ENCODE results near the gene FOXJ2.

DNA sequence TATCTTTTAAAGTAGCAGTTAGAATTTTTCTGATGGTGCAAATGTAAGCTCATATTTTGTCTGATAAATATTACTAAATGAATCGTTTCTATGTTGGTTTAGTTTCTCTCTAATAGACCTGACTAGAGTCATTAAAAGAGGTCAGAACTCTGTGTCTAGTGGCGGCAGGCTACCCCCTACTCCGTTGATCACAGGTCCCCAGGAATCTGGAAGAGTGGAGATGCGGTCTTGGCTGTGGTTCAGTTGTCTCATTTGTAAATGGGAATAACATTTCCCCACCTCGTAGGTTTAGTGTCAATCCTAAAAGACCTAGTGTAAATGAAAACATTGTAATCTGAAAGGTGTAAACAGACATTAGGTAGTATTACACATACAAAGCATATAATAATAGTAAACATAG is 4.7 kb upstream of the FOXJ2 start:
- TF ChIP-seq EP300 (IDR thresholded peaks at IDR 0.05; ENCODE audit: borderline replicate concordance in 1 of 2, low read depth in 1 of 2, low read length in 1 of 2) (no peak), CTCF (IDR thresholded peaks at IDR 0.05) (no peak), SIN3A (IDR thresholded peaks at IDR 0.05; ENCODE audit: borderline replicate concordance, low read depth, low read length) (no peak), JUND (IDR thresholded peaks at IDR 0.05) (no peak), NFIC (IDR thresholded peaks at IDR 0.05; ENCODE audit: borderline replicate concordance) (no peak), YY1 (IDR thresholded peaks at IDR 0.05; ENCODE audit: low read depth) (no peak), FOXM1 (IDR thresholded peaks at IDR 0.05; ENCODE audit: low read depth) (no peak), POLR2AphosphoS5 (IDR thresholded peaks at IDR 0.05; ENCODE audit: low read depth, low read length) (no peak)
- TF ChIP-seq, protein P1, sequence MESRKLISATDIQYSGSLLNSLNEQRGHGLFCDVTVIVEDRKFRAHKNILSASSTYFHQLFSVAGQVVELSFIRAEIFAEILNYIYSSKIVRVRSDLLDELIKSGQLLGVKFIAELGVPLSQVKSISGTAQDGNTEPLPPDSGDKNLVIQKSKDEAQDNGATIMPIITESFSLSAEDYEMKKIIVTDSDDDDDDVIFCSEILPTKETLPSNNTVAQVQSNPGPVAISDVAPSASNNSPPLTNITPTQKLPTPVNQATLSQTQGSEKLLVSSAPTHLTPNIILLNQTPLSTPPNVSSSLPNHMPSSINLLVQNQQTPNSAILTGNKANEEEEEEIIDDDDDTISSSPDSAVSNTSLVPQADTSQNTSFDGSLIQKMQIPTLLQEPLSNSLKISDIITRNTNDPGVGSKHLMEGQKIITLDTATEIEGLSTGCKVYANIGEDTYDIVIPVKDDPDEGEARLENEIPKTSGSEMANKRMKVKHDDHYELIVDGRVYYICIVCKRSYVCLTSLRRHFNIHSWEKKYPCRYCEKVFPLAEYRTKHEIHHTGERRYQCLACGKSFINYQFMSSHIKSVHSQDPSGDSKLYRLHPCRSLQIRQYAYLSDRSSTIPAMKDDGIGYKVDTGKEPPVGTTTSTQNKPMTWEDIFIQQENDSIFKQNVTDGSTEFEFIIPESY (IDR thresholded peaks at IDR 0.05; ENCODE audit: borderline replicate concordance, low read depth), result no peak
- TF ChIP-seq, protein P2, sequence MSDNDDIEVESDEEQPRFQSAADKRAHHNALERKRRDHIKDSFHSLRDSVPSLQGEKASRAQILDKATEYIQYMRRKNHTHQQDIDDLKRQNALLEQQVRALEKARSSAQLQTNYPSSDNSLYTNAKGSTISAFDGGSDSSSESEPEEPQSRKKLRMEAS (IDR thresholded peaks at IDR 0.05; ENCODE audit: low read depth), result no peak

Data from SK-N-SH (cell line).